HG02885 (cell line): ENCODE measurements around the gene DCC.
A peak's percentile ranks its signal among the peaks of the same experiment; 100 is the strongest.

Experiments
- ATAC-seq: cut with Tn5 transposase; IDR thresholded peaks from one replicate; pipeline ENCODE4 v1.9.1; 2021; ENCODE audit warnings: mild to moderate bottlenecking; ENCODE audit not compliant: unreplicated experiment, poor library complexity

The DCC gene

GRCh38 chr18:53261241-53261640, 921.2 kb downstream of the DCC start:
- ATAC-seq: no peak

GRCh38 chr18:53266850-53267249, 926.9 kb downstream of the DCC start:
- no peak for ATAC-seq

GRCh38 chr18:53268455-53268854, 928.5 kb downstream of the DCC start:
- ATAC-seq: no peak

- ATAC-seq: no peak
Measured at GRCh38 chr18:53281406-53281805, 941.4 kb downstream of the DCC start.

DNA sequence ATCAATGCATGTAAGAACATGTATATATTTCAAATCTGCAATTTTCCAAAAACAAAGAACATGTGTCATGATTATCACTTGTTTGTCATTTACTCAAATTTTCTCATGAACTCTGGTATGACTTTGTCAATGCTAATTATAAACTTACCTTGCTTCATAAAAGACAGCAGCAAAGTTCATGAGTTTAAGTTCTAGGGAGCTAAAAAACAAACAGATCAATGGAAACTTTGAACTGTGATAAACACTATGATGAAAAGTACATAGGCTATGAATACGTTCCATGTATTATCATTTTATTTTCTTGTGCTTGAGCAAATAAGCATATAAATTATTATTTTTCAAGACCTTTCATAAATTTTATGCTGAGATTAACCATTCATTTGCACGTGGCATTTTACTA, 943.7 kb downstream of the DCC start:
- no peak for ATAC-seq

DNA sequence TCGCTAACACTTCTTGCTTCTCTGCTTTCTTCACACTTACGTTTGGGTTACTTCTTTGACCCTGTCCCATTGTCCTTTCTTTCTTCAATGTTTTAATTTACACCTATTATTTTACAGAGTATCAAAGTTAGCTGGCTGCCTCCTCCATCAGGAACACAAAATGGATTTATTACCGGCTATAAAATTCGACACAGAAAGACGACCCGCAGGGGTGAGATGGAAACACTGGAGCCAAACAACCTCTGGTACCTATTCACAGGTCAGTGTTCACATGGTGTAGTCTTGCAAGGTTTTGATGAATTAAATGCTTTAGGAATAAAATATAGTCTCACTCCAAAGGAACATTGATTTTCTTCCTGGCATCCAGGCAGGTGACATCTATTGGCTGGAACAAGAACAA, 965.5 kb downstream of the DCC start:
- ATAC-seq: no peak

GRCh38 chr18:53319628-53320027, 979.6 kb downstream of the DCC start:
- no peak for ATAC-seq

DNA sequence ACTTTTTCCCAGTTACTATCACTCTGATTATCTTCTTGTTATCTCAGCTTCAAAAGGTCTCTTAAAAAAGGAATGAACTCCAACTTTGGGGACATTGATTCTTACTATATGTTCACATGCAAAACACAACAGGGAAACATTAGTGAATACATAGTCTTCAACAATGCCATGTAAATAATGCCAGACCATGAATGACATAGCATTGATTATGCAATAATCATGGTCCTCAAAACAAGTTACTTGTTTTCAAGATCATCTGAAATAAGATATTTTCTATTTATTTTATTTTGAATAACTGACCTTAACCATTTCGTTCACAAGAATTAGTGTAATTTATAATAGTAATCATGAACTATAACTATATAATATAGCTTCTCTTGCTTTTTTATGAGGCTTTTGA, 982.2 kb downstream of the DCC start:
- ATAC-seq: no peak

DNA sequence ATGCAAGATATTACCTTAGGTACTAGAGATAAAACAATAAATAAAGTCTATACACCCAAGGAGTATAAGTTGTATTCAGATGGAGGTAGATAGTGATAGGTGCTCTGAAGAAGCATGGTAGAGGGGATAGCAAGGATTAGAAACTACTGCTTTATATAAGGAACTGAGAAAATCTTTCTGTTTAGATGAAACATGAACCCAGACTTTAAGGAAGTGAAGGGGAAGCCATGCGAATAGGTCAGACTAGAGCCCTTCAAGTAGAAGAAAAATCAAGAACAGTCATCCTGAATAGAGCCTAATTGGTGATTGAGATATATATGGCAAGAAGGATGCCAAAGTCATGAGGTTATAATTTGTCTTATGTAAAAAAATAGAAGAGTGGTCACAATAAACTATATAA, 984.4 kb downstream of the DCC start:
- no peak for ATAC-seq

DNA sequence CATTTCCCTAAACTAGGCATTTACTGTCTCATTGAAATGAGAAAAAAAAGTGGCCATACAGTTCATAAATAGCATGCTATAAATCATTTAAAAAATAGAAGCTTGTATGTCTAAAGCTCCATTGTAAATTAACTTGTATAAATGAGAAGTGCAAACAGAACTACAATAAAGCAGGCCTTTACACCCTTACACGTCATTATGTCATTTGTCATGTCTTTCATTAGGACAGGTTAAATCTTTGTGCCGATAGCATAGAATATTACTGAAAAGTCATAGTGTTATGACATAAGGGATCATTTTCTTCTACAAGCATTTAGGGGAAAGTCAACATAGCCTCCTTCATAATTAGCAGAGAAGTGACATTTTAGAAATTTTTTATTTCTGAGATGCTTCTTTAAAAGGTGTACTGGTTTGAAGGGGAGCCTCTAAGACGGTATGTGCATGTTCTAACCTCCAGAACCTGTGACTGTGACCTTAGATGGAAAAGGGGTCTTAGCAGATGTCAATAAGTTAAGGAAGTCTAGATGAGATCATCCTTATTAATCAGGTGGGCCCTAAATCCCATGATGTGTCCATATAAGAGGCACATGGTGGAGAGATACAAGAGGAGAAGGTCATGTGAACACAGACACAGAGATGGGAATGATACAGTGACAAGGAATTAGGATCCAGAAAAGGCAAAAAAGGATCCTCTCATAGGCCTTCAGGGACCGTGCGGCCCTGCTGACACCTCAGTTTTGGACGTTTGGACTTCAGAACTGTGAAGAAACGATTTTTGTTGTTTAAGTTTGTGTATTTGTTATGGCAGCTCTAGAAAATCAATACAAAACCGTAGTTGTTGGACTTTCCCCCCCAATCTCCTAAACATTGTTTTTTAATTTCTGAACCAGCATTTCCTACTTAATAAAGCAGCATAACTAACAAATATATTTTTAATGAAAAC, 1020.8 kb downstream of the DCC start:
- ATAC-seq: no peak

GRCh38 chr18:53375621-53376020, 1035.6 kb downstream of the DCC start:
- ATAC-seq: no peak

- ATAC-seq: peak; percentile 79
Measured at GRCh38 chr18:53380063-53380639, 1040.2 kb downstream of the DCC start.

GRCh38 chr18:53382870-53383269, 1042.9 kb downstream of the DCC start:
- no peak for ATAC-seq

- no peak for ATAC-seq
Measured at GRCh38 chr18:53385889-53386288, 1045.9 kb downstream of the DCC start.

DNA sequence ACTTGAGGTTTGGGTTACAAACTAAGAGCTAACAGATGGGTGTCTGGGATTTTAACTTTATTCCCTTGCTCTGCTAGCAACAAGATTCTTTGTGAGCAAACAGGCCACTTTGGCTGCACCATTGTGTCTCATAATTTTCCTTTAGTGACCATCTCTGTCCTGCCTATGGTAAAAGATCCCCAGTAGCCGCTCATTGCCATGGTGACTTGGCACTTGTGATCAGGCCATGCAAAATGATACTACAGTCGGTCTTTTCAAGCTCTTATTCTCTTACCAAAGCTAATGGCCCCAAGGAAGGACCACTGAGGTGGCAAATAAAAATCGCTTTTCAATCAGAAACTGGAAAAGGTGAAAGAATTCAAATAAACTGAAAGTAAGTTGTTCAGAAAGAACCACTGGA, 1047.6 kb downstream of the DCC start:
- ATAC-seq: no peak

- ATAC-seq: no peak
Measured at GRCh38 chr18:53402670-53403069, 1062.7 kb downstream of the DCC start.

- ATAC-seq: no peak
Measured at GRCh38 chr18:53408271-53408670, 1068.3 kb downstream of the DCC start.

DNA sequence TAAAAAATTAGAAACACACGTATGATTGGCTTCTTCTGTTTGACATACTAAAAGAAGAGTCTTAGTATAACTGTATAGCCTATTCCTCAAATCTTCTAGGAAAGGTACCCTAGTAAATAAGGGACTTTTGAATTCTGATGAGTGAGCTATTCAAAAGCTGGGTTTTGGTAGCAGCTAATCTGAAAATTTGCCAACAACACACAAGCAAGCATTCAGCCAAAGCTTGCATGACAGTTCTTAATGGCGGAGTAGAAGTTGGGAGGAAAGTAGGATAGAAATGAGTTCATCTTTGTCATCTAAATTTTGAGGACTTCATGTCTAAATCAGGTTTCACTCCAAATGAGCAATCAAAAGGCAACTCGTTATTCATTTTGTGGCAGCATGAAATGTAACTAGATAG, 1071.5 kb downstream of the DCC start:
- ATAC-seq: no peak

- no peak for ATAC-seq
Measured at GRCh38 chr18:53417003-53417402, 1077.0 kb downstream of the DCC start.

DNA sequence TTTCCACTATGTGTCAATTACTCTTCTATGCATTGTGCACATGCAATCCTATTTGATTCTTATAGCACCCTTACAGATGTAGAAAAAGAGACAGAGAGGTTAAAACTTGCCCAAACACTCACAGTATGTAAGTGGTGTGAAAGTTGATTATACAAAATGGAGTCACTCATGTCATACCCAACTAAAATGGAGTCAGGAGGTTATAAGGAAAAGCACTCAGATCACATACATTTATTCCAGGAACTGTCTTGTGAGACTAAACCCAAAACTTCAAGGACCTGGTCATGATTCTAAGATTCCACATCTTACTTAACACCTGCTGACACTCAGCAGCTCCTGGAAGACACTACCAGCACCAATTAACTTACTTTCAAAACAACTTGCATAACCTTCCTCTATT, 1081.9 kb downstream of the DCC start:
- ATAC-seq: no peak

DNA sequence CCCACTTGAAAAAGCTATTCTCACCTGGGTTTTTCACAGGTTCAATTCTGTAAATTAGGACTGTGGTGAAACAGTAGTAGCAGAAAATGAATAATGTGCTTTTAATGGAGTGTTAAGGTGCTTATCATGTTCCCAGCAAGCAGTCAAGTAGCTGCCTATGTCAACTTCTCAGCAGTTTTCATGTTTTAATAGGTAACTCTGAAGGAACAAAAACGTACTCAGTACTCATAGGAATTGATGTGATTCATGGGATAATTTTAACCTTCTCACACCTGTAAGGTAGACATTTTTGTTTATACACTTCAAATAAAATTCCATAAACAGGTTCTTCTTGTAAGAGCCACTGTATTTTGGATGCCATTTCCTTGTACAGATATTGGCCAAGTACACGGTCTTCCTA, 1082.9 kb downstream of the DCC start:
- ATAC-seq: no peak

DNA sequence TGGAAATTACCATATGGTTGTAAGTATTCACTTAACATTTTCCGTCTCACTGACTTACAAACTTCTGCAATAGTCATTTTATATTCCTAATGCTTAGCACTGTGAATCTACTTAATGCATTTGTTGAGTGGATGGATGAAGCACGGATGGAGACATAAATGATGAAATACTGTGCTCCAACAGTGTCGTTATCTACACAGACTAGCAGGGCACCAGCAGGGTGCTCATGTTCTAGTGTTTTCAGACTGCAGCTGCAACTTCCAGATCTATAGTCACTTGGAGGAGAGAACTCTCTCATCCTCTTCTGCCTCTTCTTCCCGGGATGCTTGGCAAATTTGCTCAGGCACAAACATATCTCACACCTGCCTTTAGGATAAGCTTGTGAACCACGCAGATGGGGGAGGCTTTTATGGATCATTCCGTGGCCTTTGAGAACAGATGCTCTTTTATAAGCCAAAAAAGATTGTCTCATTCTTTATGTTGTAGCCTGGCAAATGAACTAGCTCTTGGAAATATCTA, 1086.7 kb downstream of the DCC start:
- ATAC-seq: no peak
